Neural progenitor cell (in vitro differentiated cells): Measurements from ENCODE around the gene GNG14.

Experiments used
- CTCF ChIP-seq: fragments of 200-600 bp; sonication (generic); IDR thresholded peaks from 2 replicates; pipeline ENCODE4 v1.5.1; 2017; ENCODE audit warnings: antibody characterized with exemption, mild to moderate bottlenecking
- EZH2 ChIP-seq: fragments of 200-600 bp; sonication (generic); IDR thresholded peaks from 2 replicates; pipeline ENCODE4 v1.6.1; 2017; ENCODE audit warnings: antibody characterized with exemption, mild to moderate bottlenecking, moderate library complexity
- EZH2phosphoT487 ChIP-seq: fragments of 200-600 bp; sonication (generic); IDR thresholded peaks from 2 replicates; pipeline ENCODE4 v1.6.1; 2017; ENCODE audit warnings: antibody characterized with exemption

- TF ChIP-seq CTCF: no peak
- no peak for TF ChIP-seq EZH2
- TF ChIP-seq EZH2phosphoT487: no peak
Observed at GRCh38 chr19:12720851-12721655, 33.3 kb downstream of the GNG14 start.
